Prostate gland (tissue), 2 donors: Measurements from ENCODE around the gene TSPAN7.

ENCODE experiments used
- POLR2A ChIP-seq: fragments of 450-650 bp; IDR thresholded peaks from one replicate; pipeline ENCODE4 v1.6.1; 2016; ENCODE audit warnings: antibody characterized with exemption, mild to moderate bottlenecking
- TF ChIP-seq, protein P1 (sequence below), 4 experiments: fragments of 200-600 bp in 2 of 4; fragments of 450-650 bp in 2 of 4; sonication (generic) in 2 of 4; IDR thresholded peaks; 1 replicate in 3 of 4; 2 replicates in 1 of 4; pipeline ENCODE4 v1.5.1; 2016 to 2019; ENCODE audit warnings: antibody characterized with exemption in 4 of 4, mild to moderate bottlenecking in 2 of 4, moderate library complexity in 2 of 4

- TF ChIP-seq POLR2A: no peak
- TF ChIP-seq, protein P1, sequence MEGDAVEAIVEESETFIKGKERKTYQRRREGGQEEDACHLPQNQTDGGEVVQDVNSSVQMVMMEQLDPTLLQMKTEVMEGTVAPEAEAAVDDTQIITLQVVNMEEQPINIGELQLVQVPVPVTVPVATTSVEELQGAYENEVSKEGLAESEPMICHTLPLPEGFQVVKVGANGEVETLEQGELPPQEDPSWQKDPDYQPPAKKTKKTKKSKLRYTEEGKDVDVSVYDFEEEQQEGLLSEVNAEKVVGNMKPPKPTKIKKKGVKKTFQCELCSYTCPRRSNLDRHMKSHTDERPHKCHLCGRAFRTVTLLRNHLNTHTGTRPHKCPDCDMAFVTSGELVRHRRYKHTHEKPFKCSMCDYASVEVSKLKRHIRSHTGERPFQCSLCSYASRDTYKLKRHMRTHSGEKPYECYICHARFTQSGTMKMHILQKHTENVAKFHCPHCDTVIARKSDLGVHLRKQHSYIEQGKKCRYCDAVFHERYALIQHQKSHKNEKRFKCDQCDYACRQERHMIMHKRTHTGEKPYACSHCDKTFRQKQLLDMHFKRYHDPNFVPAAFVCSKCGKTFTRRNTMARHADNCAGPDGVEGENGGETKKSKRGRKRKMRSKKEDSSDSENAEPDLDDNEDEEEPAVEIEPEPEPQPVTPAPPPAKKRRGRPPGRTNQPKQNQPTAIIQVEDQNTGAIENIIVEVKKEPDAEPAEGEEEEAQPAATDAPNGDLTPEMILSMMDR (IDR thresholded peaks at IDR 0.05): no peak
These were observed 138.4 kb downstream of the TSPAN7 start for GRCh38 chrX:38699696-38700095.
